ENCODE results near the gene B3GALT4. TPM values are rescaled to one million over a fixed set of nuclear protein-coding genes. Genes with fewer than 3 reads are reported as not detected.
A peak's percentile ranks its signal among the peaks of the same experiment; 100 is the strongest.

B3GALT4 gene
- total and polyA plus RNA-seq, 2 of the 13 experiments (the other 11 are each of a cell fraction or from before 2014, with no cell fraction given) = 0.04 to 0.27 TPM

DNA sequence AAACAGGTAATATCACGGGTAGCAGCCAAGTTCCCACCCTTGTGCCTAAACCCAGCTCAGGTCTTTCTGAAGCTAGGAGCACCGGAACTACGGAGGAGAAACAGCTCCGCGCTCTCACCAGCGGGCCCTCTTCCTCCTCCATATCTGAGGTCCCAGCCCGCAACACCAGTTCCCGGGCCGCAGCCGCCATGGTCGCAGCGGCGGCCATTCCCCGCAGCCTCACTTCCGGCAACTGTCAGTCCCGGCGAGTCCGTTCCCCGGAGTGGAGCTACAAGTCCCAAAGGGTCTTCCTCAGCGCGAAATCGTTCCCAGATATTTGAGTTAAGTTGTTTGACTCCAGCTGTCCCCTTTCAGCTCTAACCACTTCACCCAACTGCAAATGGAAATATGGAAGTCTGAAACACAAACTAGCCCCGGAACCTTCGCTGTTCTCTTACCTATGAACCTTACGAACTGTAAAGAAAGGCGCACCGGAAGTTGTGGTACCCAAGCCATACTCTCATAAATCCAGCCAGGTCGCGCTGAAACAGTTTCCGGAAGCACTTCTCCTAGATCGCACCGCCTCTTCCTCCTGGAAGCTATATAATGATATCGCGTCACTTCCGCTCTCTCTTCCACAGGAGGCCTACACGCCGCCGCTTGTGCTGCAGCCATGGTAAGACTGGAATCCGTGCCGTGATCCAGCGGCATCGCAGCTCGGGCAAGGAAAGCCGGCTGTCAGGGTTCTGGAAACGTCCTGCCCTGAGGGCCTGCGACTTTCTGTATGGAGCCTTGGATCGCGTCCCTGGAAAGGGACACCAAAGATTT is 5.3 kb upstream of the B3GALT4 start, which contains the start of the genes RPS18 and VPS52 (continued):
- TF ChIP-seq MAF1 (CRISPR knock-in tag; IDR thresholded peaks at IDR 0.05; ENCODE audit: borderline replicate concordance) (no peak; the same call in none of the 2 replicates), KLF13 (CRISPR knock-in tag; IDR thresholded peaks at IDR 0.05) (no peak), MTF1 (CRISPR knock-in tag; IDR thresholded peaks at IDR 0.05) (peak; percentile 73), CC2D1A (CRISPR knock-in tag; IDR thresholded peaks at IDR 0.05) (no peak), HNRNPK (IDR thresholded peaks at IDR 0.05; ENCODE audit: low read depth, low read length, poor library complexity, severe bottlenecking) (no peak), FOXK1 (CRISPR knock-in tag; IDR thresholded peaks at IDR 0.05; ENCODE audit: borderline replicate concordance, low read depth) (peak; percentile 98), ZBTB7A (CRISPR knock-in tag; IDR thresholded peaks at IDR 0.05) (no peak; the same call in 1 of the 2 replicates), PATZ1 (CRISPR knock-in tag; IDR thresholded peaks at IDR 0.05) (0 out of 2 replicates have a peak, but pooled peaks have one; percentile 17), ZBTB38 (CRISPR knock-in tag; IDR thresholded peaks at IDR 0.05) (peak; percentile 92), ZNF607 (CRISPR knock-in tag; IDR thresholded peaks at IDR 0.05; ENCODE audit: borderline replicate concordance) (peak; percentile 78), TCF7 (IDR thresholded peaks at IDR 0.05; ENCODE audit: low read depth) (0 out of 2 replicates have a peak, but pooled peaks have one; percentile 26), NPAS2 (CRISPR knock-in tag; IDR thresholded peaks at IDR 0.05; ENCODE audit: borderline replicate concordance) (no peak), ZBTB21 (CRISPR knock-in tag; IDR thresholded peaks at IDR 0.05) (no peak), ZNF792 (CRISPR knock-in tag; IDR thresholded peaks at IDR 0.05) (peak; percentile 84; the same call in 1 of the 2 replicates), PHF20 (CRISPR knock-in tag; IDR thresholded peaks at IDR 0.05) (peak; percentile 97), IKZF5 (CRISPR knock-in tag; IDR thresholded peaks at IDR 0.05) (peak; percentile 93), ZNF747 (CRISPR knock-in tag; IDR thresholded peaks at IDR 0.05; ENCODE audit: borderline replicate concordance) (0 out of 2 replicates have a peak, but pooled peaks have one; percentile 57), ZNF207 (IDR thresholded peaks at IDR 0.05; ENCODE audit: borderline replicate concordance) (no peak), PLRG1 (conservative IDR thresholded peaks at IDR 0.05) (no peak), FOXA1 (IDR thresholded peaks at IDR 0.05) (no peak), FOXA1 (CRISPR knock-in tag; IDR thresholded peaks at IDR 0.05) (peak; percentile 89), AKAP8 (CRISPR knock-in tag; IDR thresholded peaks at IDR 0.05) (0 out of 2 replicates have a peak, but pooled peaks have one; percentile 25), HOXA5 (CRISPR knock-in tag; IDR thresholded peaks at IDR 0.05) (peak; percentile 92), HMG20B (CRISPR knock-in tag; conservative IDR thresholded peaks at IDR 0.05) (peak; percentile 53; the same call in 1 of the 2 replicates), ZNF850 (CRISPR knock-in tag; conservative IDR thresholded peaks at IDR 0.05) (no peak)
- TF ChIP-seq, protein P1, sequence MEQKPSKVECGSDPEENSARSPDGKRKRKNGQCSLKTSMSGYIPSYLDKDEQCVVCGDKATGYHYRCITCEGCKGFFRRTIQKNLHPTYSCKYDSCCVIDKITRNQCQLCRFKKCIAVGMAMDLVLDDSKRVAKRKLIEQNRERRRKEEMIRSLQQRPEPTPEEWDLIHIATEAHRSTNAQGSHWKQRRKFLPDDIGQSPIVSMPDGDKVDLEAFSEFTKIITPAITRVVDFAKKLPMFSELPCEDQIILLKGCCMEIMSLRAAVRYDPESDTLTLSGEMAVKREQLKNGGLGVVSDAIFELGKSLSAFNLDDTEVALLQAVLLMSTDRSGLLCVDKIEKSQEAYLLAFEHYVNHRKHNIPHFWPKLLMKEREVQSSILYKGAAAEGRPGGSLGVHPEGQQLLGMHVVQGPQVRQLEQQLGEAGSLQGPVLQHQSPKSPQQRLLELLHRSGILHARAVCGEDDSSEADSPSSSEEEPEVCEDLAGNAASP (CRISPR knock-in tag; IDR thresholded peaks at IDR 0.05; ENCODE audit: borderline replicate concordance) = peak; percentile 73
